Adrenal gland (tissue), 5 donors: ENCODE data around the gene CNGA1.

Source experiments
- CTCF ChIP-seq, 6 experiments: fragments of 450-650 bp in 4 of 6; fragments of 200-600 bp in 2 of 6; sonication (generic) in 1 of 6; IDR thresholded peaks; 1 replicate in 5 of 6; 2 replicates in 1 of 6; pipeline versions ENCODE4 v1.5.1 to v1.8.0; 2016 to 2021; ENCODE audit warnings: antibody characterized with exemption in 6 of 6, mild to moderate bottlenecking in 2 of 6, moderate library complexity in 1 of 6
- POLR2A ChIP-seq, 2 donors: fragments of 450-650 bp; IDR thresholded peaks; one replicate each; pipeline ENCODE4 v1.6.1; 2017; ENCODE audit warnings: antibody characterized with exemption in 2 of 2, mild to moderate bottlenecking in 2 of 2, moderate library complexity in 1 of 2
- donor health status: DM: no; HTN: no; CAD: no.

- TF ChIP-seq CTCF (IDR thresholded peaks at IDR 0.05), result no peak
- no peak for TF ChIP-seq POLR2A (IDR thresholded peaks at IDR 0.05)
These were observed 22.2 kb upstream of the CNGA1 start for GRCh38 chr4:48038666-48039065.
